Thyroid gland (tissue), 4 donors: Measurements from ENCODE around the gene FXYD3.

ENCODE experiments used
- POLR2A ChIP-seq, 2 donors: fragments of 450-650 bp; IDR thresholded peaks; one replicate each; pipeline ENCODE4 v1.6.1; 2017; ENCODE audit warnings: antibody characterized with exemption in 2 of 2, mild to moderate bottlenecking in 2 of 2, moderate library complexity in 1 of 2
- TF ChIP-seq, protein P1 (sequence below), 6 experiments: fragments of 200-600 bp in 3 of 6; fragments of 450-650 bp in 3 of 6; sonication (generic) in 3 of 6; IDR thresholded peaks; one replicate each; pipeline ENCODE4 v1.5.1; 2016 to 2019; ENCODE audit warnings: antibody characterized with exemption in 6 of 6, mild to moderate bottlenecking in 2 of 6, inconsistent platforms in 1 of 6, moderate library complexity in 1 of 6

DNA sequence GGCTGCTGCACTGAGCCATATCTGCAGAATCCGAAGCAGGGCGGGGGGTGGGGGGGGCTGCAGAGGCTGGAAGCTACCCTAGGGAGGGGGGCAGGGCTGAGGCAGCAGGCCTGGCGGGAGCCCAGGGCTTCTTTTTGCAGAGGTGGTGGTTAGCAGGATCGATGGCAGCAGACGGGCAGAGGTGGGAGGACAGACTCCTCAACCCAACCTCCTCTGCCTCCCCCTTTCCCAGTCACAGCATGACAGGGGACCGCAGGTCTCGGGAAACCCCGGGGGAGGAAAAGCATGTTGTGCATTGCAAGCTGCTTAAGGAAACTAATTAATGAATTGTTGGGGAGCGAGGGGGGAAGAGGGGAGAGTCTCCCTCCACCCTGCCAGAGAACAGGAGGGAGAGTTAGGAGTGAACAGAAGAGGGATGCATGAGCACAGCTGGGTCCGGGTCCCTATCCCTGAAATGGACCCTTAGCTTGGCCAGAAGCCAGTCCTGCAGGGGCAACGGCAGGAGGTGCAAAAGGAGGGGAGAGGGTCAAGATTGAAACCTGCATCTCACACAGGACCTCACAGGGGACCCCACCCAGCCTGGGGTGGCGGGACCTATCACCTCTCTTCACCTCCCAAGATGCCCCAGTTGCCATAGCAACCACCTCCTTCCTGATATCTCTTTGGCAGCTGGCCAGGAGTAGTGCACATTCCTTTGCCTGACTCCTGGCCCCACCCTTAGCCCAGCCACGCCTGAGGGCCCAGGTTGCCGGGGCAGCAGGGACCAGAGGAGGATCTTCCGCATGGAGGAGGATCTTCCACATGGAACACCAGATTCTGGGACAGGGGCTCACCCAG is 29.2 kb downstream of the FXYD3 start:
- TF ChIP-seq POLR2A (IDR thresholded peaks at IDR 0.05) = no peak
- TF ChIP-seq, protein P1, sequence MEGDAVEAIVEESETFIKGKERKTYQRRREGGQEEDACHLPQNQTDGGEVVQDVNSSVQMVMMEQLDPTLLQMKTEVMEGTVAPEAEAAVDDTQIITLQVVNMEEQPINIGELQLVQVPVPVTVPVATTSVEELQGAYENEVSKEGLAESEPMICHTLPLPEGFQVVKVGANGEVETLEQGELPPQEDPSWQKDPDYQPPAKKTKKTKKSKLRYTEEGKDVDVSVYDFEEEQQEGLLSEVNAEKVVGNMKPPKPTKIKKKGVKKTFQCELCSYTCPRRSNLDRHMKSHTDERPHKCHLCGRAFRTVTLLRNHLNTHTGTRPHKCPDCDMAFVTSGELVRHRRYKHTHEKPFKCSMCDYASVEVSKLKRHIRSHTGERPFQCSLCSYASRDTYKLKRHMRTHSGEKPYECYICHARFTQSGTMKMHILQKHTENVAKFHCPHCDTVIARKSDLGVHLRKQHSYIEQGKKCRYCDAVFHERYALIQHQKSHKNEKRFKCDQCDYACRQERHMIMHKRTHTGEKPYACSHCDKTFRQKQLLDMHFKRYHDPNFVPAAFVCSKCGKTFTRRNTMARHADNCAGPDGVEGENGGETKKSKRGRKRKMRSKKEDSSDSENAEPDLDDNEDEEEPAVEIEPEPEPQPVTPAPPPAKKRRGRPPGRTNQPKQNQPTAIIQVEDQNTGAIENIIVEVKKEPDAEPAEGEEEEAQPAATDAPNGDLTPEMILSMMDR (IDR thresholded peaks at IDR 0.05) = no peak
